ENCODE data around the gene MAML3.

DNA sequence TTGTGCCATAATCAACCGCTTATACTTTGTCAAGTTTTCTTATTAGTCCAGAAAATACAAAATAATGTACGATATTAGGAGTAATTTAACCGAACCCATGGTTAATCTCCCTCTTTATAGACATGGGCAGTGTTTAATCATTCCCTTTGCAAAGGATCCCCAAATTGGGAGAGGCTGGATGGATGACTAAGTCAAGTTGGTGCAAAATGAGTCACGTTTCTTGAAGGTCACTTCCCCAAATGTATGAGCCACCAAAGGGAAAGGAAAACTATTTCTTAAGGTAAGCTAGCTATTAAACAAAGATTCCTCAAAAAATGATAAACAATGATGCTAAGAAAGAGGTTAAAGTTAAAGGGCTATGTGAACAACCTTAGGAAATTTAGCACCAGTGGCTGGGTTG, 17.5 kb downstream of the MAML3 start:
- TF ChIP-seq POLR2A (IDR thresholded peaks at IDR 0.05) = no peak
- TF ChIP-seq, protein P1, sequence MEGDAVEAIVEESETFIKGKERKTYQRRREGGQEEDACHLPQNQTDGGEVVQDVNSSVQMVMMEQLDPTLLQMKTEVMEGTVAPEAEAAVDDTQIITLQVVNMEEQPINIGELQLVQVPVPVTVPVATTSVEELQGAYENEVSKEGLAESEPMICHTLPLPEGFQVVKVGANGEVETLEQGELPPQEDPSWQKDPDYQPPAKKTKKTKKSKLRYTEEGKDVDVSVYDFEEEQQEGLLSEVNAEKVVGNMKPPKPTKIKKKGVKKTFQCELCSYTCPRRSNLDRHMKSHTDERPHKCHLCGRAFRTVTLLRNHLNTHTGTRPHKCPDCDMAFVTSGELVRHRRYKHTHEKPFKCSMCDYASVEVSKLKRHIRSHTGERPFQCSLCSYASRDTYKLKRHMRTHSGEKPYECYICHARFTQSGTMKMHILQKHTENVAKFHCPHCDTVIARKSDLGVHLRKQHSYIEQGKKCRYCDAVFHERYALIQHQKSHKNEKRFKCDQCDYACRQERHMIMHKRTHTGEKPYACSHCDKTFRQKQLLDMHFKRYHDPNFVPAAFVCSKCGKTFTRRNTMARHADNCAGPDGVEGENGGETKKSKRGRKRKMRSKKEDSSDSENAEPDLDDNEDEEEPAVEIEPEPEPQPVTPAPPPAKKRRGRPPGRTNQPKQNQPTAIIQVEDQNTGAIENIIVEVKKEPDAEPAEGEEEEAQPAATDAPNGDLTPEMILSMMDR (IDR thresholded peaks at IDR 0.05) = no peak

Measured in transverse colon (tissue), 3 donors.